Measurements from ENCODE around the gene NUMBL.

DNA sequence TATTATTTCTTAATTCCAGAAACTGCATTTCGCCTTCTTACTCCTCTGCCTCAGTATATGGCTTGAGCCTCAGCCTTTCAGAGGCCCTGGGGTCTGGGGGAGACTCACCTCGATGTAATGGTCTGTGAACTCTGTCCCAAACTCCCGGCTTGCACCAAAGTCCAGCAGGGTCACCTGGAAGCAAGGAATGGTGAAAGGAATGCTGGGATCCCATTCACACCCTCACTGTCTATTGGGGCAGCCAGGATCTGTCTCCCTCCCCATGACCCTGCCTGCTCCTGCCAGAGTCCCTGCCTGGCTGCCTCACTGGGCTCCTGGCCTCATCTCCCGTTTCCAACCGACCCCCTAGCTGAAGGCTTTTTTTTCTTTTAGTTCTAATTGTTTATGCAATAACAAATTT, 5.4 kb upstream of the NUMBL start:
- TF ChIP-seq EP300 (IDR thresholded peaks at IDR 0.05) (no peak), POLR2A (IDR thresholded peaks at IDR 0.05) (no peak), CTCF (IDR thresholded peaks at IDR 0.05) (no peak), POLR2AphosphoS5 (IDR thresholded peaks at IDR 0.05) (no peak)

All from gastroesophageal sphincter (tissue), 3 donors.